NCI-H446 (cell line): ENCODE results near the gene MAP3K4.

Source experiments
- DNase-seq, 2 experiments: peaks; one replicate each; lab custom pipeline; 2025; lab: John Stamatoyannopoulos, UW

MAP3K4 gene, protein sequence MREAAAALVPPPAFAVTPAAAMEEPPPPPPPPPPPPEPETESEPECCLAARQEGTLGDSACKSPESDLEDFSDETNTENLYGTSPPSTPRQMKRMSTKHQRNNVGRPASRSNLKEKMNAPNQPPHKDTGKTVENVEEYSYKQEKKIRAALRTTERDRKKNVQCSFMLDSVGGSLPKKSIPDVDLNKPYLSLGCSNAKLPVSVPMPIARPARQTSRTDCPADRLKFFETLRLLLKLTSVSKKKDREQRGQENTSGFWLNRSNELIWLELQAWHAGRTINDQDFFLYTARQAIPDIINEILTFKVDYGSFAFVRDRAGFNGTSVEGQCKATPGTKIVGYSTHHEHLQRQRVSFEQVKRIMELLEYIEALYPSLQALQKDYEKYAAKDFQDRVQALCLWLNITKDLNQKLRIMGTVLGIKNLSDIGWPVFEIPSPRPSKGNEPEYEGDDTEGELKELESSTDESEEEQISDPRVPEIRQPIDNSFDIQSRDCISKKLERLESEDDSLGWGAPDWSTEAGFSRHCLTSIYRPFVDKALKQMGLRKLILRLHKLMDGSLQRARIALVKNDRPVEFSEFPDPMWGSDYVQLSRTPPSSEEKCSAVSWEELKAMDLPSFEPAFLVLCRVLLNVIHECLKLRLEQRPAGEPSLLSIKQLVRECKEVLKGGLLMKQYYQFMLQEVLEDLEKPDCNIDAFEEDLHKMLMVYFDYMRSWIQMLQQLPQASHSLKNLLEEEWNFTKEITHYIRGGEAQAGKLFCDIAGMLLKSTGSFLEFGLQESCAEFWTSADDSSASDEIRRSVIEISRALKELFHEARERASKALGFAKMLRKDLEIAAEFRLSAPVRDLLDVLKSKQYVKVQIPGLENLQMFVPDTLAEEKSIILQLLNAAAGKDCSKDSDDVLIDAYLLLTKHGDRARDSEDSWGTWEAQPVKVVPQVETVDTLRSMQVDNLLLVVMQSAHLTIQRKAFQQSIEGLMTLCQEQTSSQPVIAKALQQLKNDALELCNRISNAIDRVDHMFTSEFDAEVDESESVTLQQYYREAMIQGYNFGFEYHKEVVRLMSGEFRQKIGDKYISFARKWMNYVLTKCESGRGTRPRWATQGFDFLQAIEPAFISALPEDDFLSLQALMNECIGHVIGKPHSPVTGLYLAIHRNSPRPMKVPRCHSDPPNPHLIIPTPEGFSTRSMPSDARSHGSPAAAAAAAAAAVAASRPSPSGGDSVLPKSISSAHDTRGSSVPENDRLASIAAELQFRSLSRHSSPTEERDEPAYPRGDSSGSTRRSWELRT (N-terminal part only)

DNA sequence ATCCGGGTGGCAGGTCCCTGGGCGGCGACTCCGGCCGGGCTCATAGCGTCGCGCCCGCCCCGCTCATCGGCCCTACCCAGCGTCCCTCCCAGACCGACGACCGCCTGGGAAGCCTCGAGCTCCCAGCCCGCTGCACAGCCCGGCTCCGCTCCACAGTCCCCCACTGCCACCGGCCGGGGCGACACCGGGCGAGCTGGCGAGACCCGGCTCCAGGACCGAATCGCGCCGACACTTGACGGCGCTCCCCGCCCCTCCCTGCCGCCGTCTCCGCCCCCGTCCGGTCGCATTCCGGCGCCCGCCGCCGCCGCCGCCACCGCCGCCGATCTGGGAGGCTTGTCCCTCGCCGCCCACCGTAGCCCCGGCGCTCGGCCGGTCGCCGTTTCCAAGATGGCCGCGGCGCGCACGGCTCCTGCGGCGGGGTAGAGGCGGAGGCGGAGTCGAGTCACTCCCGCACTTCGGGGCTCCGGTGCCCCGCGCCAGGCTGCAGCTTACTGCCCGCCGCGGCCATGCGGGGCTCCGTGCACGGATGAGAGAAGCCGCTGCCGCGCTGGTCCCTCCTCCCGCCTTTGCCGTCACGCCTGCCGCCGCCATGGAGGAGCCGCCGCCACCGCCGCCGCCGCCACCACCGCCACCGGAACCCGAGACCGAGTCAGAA, at the start of gene MAP3K4:
Gene MAP3K4, plus strand, starts transcription at position 364 of the 655 bp plus-strand sequence. Its CDS starts 163 bp downstream, at position 527.
- DNase-seq: peak; percentile 38 to 67

DNA sequence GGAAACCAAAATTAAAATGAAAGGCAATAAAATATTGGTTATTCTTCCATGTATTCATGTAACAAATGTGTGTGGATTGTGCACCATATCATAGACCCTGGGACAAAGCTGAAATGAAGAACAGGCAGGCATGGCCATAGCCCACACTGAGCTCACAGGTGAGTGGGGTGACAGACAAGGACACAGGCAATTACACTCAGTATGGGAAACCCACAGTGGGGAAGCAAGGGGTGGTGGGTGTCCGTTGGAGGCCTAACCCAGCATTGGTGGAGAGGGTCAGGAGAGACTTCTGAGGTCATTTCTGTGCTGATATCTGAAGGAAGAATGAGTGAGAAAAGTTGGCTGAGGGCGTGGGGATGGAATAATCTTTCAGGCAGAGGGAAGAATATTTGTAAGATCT, 47.6 kb upstream of the MAP3K4 start:
- DNase-seq: no peak

DNA sequence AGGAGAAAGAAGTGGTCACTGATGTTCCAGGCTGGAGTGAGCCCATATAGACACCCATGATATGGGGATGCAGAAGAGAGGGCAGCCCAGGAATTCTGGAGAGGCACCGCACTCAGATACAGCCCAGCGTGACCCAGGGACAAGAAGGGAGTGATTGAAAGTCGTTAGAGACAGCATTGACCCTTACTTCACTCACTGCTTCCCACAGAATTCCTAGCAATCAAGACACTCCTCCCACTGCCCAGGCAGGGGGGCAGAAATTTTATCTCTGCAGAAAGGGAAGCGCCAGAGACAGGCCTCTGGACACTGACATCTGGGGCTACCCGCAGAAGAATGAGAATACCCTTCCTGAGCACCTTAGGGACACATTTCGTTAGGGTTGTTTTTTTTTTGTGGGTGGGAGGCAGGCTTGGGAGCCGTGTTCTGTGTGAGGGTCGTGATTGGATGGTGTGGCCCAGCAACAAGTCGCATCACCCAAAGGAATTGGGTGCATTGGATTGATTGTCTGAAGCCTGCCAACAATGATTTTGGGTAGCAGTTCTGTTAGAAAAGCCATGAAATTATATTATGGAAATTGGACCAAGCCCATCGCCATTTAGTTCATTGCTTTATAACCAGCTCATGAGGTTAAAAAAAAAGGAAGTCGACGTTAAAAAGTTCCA, 45.9 kb upstream of the MAP3K4 start:
- DNase-seq: no peak

DNA sequence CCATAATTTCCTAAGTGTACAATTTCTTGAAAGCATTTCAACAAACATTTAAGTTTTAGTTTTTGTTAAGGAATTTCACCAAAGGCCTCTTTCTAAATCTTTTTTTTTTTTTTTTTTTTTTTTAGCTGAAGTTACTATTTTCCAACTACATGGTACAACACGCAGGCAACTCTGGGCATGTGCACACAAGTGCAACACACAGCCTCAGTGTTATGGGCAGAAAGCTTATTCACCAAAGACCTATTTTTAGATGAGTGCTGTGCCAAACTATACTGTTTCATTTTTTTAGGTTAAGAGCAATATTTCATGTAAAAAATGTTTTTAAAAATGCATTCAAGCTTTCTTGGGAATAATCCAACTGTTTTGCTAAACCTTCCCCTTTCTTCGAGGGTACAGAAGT, 42.0 kb upstream of the MAP3K4 start:
- DNase-seq: no peak

DNA sequence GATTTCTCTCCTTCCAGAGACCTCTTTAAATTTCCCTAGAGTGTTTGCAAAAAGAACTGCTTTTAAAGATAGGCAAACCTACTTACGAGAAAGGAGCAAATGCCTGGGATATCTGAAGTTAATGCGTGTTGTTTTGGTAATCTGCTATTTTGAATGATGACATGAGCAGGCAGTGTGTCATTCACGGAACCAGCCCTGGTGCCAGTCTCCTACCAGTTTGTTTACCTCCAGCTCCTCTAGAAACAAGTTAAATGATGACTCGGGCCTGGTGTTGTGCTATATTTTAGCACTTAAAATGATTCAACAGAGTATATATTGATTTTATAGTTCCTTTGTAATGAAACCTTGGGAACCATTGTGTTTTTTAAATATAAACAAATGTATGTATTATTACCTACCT, 41.1 kb upstream of the MAP3K4 start:
- no peak for DNase-seq

DNA sequence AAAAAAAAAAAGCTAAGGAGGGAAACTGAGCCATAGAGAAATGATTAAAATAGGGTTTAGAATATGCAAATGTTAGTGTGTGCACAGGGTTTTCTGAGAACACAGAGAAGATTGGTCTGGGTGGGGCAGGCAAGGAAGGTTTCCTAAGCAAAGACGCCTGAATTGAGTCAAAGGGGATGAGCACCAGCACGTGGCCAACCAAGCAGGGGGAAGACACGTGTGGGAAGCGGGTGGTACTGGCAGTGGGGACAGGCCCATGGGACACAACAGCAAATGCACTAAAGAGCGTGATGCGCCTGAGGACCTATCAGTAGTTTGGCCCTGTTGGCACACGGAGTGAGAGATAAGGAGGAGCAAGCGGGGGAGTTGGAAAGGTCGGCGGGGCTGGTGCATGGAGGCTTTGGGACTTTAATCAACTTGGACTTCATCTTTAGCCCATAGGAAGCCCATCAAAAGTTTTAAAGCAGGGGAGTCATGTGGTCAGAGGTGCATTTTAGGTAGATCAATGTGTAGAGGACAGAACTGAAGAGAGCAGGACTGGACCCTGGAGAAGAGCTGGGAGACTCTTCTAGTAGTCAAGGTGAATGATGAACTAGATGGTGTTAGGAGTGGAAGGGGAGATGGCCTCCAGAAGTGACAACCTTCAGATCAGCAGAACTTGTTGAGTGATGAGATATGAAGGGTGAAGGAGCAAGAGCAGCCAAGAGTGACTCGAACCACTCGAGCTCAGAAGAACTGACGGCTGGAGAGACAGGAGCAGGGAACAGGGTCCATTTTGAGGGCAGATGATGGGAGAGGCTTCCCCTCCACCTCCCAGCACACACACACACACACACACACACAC, 40.2 kb upstream of the MAP3K4 start:
- DNase-seq: no peak

DNA sequence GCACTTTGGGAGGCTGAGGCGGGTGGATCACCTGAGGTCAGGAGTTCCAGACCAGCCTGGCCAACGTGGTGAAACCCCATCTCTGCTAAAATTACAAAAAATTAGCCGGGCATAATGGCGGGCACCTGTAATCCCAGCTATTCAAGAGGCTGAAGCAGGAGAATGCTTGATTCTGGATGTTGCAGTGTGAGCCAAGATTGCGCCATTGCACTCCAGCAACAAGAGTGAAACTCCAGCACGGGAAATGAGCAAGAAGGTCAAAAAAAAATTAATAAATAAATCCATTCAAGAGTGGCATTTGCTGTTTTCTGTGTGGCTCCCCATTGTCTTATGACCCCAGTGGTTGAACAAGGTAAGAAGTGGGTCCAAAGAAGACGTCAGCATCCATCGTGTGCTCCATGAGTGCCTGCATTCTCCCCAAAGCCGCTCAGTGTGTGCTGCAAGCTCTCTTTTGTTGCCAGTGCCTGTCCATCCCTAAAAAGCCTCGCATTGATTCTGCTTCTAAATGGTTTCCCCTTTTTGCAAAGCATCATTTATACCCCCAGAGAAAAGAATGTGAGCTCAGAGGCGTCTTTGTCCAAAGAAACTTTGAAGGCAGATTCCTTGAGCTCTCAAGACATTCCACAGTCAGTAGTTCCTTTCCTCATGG, 38.8 kb upstream of the MAP3K4 start:
- no peak for DNase-seq

DNA sequence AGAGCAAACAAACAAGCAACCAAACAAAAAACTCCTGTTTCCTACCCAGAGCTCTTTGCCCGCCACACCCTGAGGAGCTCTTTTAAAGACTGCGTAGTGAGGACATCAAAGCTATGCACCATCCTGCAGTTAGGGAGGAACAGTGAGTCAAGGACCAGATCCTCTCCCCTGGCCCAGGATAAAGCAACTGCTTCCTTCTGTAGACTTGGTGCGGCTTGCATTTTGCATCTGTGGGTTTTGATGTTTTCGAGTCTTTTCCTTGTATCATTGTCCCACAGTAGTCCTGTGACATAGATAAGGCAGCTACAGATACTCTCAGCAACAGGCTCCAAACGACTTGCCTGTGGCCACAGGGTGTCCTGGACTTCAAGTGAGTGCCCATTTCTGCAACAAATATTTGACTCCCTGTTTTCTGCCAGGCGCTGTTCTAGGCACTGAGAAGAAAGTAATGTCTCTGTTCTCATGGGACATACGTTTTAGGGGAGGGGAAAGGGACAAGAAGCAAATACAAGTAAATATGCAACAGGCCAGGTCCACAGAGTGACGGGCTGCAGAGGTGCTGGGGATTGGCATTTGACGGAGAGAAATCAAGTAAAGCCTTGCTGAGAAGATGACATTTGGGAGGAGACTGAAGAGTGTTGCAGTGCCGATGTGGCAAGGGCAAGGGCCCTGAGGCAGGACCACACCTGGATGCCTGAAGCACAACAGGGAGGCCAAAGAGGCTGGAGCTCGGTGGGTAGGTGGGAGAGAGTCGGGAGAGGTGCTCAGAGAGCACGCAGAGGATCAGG, 35.9 kb upstream of the MAP3K4 start:
- DNase-seq: no peak

DNA sequence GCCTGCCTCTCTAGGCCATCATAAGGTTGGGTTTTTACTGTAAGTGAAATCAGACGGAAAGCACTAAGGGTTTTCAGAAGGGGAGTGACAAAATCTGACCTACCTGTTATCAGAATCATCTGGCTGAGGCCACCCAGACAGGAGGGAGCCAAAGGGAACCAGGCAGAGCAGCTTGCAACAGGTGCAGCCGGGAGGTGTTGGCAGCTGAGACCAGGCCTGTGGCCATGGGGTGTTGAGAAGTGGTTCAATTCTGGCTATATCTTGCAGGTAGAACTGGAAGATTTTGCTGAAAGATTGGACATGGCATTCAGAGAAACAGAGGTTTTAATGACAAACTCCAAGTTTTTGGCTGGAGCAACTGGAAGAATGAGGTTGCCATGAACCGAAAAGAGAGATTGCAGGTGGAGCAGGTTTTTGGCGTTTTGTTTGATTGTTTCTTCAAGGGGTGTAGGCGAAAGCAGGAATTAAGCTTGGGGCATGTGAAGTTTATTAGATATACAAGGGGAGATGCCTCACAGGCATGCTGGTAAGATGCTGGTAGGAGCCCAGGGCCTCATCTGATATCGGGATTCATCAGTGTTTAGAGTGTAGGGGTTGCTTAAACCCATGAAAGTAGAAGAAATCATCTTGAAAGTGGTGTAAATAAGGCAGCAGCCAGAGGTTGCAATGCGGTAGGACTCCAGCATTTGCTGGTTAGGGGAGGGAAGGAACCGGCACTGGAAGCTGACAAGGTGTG, 35.1 kb upstream of the MAP3K4 start:
- DNase-seq: no peak

DNA sequence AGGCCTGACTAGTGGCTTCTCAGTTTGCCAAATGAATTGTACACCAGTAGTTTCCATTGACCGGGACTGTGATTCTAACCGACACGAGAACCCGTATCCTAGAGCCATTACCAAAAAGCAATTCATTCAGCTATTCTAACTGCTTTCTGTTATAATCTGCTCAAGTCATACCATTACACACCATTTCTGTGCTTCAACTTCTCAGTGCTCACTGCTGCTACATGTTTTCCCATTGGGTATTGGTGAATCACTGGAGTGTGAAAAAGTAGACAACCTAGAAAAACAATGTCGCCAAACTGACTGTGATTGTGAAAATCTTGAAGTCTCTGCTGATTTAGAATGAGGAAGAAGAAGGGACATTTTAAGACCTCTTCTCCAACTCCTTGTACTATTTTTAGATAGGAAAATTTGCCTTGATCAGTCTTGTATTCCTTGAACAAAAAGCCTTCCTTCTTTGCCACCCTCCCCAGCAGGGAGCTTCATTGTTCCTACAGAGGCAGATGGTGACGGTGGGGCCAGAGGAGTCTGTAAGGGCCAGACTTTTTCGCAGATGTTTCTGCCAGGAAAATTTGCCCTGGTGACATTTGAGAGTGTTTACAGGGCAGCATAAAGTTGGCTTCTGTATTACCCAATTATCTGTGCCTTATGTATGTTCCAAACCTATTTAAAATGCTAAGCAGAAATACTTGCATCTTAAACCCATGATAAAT, 31.7 kb upstream of the MAP3K4 start:
- peak; percentile 18 to 62 for DNase-seq

DNA sequence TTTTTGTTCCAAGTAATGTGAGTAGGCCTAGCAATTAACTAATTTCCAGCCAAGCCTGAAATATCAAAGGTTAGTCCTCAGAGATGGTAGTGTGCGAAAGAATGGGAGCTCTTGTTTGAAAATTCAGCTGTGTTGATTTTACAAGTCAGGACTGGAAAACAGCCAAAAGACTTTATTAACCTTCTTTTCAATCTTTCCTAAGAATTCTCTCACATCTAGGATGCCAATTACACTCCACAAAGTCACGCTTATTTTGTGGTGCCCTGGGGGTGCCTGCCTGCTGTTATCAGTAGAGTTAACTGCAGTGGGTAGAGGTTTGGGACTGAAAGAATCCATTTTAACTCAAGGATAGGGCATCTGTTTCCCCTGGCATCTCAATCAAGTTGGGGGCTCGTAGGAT, 30.7 kb upstream of the MAP3K4 start:
- peak; percentile 18 to 22 for DNase-seq

DNA sequence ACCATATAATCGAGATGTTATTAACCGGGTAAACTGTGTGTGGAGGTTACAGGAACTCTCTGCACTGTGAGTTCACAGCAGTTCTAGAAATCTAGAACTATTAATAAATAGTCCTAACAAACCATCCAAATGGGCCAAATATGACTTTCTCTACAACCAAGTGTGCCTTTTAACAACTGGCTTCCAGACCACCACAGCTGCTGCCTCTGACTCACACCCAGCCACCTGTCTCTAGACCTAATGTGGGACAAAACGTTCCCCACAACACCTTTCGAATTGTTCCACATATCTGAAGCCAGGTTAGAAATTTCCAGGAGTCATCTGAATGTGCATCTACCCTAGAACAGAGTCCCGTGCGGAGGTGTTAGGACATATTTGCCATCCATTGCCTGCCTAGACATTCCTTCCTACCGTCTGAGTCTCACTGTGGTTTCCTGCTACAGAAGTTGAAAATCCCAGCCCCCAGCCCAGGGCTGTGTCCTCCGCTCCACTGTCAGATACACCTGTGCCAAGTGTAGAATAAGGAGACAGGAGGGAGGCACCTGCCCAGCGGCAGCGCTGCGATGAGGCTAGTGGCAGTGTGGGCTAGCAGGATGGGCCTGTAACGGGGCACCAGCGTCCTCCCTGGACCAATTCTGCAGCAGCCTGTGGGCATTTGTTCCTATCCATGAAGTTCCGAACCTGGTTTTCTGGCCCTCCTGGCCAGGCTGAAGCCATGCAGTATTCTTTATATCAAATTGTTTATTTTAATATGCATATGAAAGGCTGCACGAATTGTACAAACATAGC, 28.5 kb upstream of the MAP3K4 start:
- DNase-seq: no peak

DNA sequence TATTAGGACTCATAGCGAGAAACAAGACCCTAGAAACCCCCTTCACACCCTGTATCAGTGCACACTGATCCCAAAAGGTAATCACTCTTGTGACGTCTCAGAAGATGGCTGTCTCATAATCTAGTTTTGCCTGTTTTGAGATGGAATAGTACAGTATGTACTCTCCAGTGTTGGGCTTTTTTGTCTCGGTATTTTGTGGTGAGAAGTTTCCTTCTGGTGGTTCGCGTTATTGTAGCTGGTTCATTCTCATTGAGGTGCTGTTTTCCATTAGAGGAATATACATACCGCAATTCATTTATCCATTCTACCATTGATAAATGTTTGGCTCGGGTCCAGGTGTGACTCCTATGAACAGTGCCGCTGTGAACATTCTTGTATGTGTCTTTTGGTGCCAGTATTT, 27.9 kb upstream of the MAP3K4 start:
- DNase-seq: peak; percentile 5 to 10

DNA sequence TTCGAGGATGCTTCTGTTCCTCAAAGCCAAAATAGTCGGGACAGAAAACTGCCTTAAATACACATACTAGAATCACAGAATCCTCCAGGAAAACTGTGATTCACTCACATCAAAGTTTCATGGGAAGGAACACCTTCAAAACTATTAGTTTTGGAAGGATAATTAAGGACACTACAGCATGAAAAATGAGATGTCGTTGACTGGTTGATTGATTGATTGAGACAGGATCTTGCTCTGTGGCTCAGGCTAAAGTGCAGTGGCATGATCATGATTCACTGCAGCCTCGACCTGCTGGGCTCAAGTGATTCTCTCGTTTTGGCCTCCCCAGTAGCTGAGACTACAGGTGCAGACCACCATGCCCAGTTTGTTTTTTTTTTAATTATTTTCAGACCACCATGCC, 25.7 kb upstream of the MAP3K4 start:
- no peak for DNase-seq

DNA sequence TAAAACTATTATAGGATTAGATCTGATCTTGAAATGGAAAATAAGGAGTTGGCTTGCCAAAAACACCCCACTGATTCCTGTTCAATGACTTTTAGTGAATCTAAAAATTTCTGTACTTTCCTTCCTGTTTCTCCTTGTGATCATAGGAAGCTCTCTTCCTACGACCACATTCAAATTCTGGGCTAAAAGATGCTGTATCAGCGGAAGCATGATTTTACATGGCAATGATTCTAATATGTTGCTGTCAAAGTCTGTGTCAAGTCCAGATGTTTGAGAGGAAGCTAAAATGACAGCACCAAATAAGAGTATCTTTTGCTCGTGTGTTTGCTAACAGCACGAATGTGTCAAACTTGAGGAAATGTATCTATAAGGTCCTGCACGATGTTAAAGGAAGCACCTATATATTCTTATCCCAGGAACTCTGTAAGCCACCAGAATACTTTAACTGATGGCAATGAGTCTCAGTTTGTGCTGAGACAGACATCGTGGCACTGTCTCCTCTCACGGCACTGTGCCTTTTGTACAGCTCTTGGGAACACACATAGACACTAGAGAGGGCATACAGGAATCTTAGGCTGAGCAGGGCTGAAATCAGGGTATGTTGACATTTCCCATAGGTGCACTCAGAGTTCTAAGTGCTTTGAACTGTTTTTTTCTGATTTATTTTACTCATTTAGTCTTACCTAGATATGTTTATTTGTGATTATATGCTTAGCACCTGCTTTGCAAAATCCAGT, 24.9 kb upstream of the MAP3K4 start:
- no peak for DNase-seq

DNA sequence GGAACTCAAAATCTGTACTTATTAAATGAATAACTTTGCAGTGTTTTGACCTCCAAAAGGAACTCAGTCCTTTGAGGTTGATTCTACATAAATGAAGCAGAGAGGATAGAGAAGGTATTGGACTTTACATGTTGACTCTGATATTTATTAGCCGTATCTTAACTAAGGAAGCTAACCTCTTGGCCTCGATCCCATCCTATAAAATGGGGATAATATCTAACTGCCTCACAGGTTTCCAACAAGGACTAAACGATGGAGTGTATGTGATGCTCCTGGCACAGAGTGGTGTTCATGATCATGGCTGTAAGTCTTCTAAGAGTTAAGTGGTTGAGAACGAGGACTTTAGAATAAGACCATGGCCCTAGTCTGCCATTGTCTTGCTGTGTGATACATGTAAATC, 24.2 kb upstream of the MAP3K4 start:
- DNase-seq: no peak
